ENCODE results near the gene SYNGR4.
A peak's percentile ranks its signal among the peaks of the same experiment; 100 is the strongest.
"Not testable (repeated sequence)": the region's sequence is repeated elsewhere in the genome, so short reads cannot be mapped to it uniquely, and the experiment has no call there.

The SYNGR4 gene

GRCh38 chr19:48342414-48342738 is 21.8 kb upstream of the SYNGR4 start:
- no peak for DNase-seq

GRCh38 chr19:48342841-48343540 is 21.2 kb upstream of the SYNGR4 start:
- no peak for DNase-seq

- DNase-seq: no peak
Measured at GRCh38 chr19:48344892-48345291, 19.3 kb upstream of the SYNGR4 start.

- no peak for DNase-seq
Measured at GRCh38 chr19:48346191-48346590, 18.0 kb upstream of the SYNGR4 start.

- no peak for DNase-seq
Measured at GRCh38 chr19:48348045-48348444, 16.1 kb upstream of the SYNGR4 start.

GRCh38 chr19:48348737-48349136 is 15.4 kb upstream of the SYNGR4 start:
- no peak for DNase-seq

- DNase-seq: no peak
Measured at GRCh38 chr19:48350856-48351255, 13.3 kb upstream of the SYNGR4 start.

GRCh38 chr19:48351341-48351752 is 12.8 kb upstream of the SYNGR4 start:
- DNase-seq: peak; percentile 49

GRCh38 chr19:48353677-48354076 is 10.5 kb upstream of the SYNGR4 start:
- no peak for DNase-seq

GRCh38 chr19:48354332-48354992 is 9.7 kb upstream of the SYNGR4 start:
- DNase-seq: peak; percentile 71

- no peak for DNase-seq
Measured at GRCh38 chr19:48355365-48355954, 8.7 kb upstream of the SYNGR4 start.

GRCh38 chr19:48359123-48359522 is 5.0 kb upstream of the SYNGR4 start:
- no peak for DNase-seq

GRCh38 chr19:48361912-48362311 is 2.3 kb upstream of the SYNGR4 start:
- DNase-seq: no peak

- DNase-seq: peak; percentile 99
Measured at GRCh38 chr19:48362716-48363499, 1.3 kb upstream of the SYNGR4 start.

GRCh38 chr19:48363500-48363809 is 712 bp upstream of the SYNGR4 start:
- no peak for DNase-seq

- no peak for DNase-seq
Measured at GRCh38 chr19:48364598-48365348, 606 bp downstream of the SYNGR4 start.

GRCh38 chr19:48365602-48366001 is 1.4 kb downstream of the SYNGR4 start:
- DNase-seq: no peak

- no peak for DNase-seq
Measured at GRCh38 chr19:48367855-48368254, 3.7 kb downstream of the SYNGR4 start.

GRCh38 chr19:48368936-48369335 is 4.8 kb downstream of the SYNGR4 start:
- peak; percentile 90 for DNase-seq

GRCh38 chr19:48370955-48371354 is 6.8 kb downstream of the SYNGR4 start:
- DNase-seq: no peak

GRCh38 chr19:48371367-48371766 is 7.2 kb downstream of the SYNGR4 start:
- no peak for DNase-seq

GRCh38 chr19:48371771-48372170 is 7.6 kb downstream of the SYNGR4 start:
- not testable (repeated sequence) for DNase-seq

- peak; percentile 41 for DNase-seq
Measured at GRCh38 chr19:48372904-48373303, 8.7 kb downstream of the SYNGR4 start.

Measured in NCI-H146 (cell line).